Hematopoietic multipotent progenitor cell treated with erythropoietin and hydrocortisone succinate and interleukin-3 and kit ligand, for 8 days (in vitro differentiated cells): ENCODE results near the gene EYS.

Experiments used
- DNase-seq: peaks from one replicate; pipeline ENCODE4 v3.0.0-alpha.2; 2015

The EYS gene

DNA sequence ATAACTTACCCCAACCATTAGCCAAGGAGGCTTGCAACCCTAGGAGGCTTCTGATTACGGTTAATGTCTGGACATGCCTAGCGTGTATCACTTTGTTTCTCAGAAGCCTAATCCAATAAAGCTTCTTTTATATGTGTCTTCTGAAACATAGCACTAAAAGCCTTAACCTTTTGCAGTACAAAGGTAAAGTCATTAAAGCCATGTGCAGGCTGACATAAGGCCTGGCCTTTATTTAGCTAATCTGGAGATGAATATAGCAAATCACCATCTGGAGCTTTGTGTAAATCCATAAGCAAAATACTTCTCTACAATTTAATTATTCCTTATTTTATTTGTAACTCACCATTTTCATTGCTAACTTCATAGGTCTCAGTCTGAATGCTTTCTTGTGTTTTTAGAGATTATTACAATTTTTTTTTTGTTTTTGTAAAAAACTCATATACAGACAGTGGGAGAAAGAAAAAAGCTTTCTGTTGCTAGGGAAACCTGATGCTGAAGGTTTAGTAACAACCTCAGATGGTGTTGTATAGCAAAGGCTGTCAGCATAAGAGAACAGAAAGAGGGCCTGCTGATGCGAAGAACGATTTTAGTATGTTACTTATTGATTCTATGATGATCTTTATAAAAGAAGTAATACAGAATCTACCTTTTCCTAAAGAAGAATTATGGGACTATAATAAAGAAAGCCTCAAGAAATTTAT is at the start of gene EYS:
TSS of gene EYS (minus strand) at position 101 of the 701 bp plus-strand sequence. CDS start 211,816 bp downstream, outside the sequence.
- DNase-seq: no peak

DNA sequence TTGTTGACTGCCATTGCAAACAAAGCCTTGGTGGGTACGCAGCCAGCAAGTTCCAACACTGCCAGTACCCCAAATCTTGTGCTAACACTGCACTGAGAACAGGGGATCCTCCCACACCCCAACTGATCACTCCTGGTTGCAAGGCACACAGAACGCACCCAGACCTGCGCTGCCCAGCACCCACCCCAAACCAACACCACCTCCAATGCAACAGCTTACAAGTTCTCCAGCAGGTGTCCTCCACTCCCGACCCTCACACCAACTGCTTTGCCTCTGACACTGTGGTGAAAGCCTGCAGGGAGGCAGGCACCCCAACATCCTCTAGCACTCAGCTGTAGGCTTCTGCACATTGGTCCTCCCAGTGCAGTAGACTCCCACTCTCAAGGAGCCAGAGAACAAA is 39.3 kb upstream of the EYS start:
- DNase-seq: no peak

DNA sequence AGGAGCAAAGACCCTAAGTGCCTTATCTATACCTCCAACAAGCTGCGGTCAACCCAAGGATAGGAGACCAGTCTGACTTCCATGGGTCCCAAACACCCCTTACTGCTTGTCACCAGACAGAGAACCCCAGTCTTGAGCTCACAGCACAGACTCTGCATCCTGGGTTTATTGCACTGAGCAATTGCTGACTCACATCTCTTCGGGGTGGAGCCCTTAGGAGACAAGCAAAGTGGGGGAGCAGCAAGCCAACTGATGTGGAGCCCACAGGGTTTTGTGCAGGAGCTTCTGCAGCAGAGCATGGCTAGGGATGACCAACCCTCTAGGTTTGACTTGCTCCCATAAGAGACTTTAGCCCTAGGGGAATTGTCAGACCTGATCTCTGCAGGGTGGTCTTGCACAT is 38.6 kb upstream of the EYS start:
- DNase-seq: no peak

DNA sequence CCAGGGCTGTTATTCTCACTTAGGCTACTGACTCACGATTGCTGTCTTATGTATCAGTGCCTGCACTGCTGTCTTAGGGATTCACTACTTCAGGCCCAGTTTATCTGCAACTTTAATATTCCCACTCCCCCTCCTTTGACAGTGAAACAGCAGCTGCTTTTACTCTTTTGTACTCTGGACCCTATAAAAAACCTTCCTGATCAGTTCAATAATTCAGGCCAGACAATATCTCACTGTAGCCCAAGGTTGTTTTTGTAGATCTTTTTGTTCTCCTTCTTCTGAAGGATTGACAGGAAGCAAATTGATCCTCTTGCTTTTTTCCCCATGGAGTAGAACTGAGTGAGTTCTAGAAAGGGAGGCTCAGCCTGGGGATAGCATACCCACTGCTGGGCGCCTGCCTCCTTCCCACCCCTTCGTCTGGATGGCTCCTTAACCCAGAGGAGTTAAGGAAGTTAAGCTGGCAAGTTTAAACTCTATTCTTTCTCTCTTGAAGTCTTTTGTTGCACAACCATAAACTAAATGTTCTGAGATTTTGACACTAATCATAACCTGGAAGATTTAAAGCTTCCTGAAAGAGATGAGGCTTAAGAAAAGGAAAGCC is 22.0 kb upstream of the EYS start:
- no peak for DNase-seq

DNA sequence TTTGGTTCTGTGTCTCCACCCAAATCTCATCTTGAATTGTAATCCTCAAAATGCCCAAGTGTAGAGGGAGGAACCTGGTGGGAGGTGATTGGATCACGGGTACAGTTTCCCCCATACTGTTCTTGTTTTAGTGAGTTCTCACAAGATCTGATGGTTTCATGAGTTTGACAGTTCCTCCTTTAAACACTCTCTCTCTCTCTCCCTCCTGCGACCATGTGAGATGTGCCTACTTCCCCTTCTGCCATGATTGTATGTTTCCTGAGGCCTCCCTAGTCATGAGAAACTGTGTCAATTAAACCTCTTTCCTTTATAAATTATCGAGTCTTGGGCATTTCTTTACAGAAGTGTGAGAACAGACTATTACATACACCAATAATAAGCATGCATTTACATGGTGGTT is 12.1 kb upstream of the EYS start:
- DNase-seq: no peak

DNA sequence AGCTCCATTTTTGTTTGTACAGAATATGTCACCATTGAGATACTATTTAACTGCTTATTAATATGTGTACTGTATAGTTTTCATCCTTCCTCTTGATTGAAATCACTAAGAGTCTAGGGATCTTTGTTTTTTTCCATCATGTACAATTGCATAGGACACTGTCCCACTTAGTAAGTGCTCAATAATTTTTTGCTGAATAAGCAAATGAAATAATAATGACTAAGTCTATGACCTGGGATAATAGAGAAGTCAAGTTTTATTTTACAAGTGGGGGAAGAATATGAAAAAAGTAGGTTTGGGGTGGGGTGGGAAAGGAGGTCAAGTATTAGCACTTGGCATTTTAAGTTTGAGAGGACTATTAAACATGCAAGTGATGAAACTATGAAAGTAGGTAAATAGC is 4.5 kb upstream of the EYS start:
- no peak for DNase-seq

DNA sequence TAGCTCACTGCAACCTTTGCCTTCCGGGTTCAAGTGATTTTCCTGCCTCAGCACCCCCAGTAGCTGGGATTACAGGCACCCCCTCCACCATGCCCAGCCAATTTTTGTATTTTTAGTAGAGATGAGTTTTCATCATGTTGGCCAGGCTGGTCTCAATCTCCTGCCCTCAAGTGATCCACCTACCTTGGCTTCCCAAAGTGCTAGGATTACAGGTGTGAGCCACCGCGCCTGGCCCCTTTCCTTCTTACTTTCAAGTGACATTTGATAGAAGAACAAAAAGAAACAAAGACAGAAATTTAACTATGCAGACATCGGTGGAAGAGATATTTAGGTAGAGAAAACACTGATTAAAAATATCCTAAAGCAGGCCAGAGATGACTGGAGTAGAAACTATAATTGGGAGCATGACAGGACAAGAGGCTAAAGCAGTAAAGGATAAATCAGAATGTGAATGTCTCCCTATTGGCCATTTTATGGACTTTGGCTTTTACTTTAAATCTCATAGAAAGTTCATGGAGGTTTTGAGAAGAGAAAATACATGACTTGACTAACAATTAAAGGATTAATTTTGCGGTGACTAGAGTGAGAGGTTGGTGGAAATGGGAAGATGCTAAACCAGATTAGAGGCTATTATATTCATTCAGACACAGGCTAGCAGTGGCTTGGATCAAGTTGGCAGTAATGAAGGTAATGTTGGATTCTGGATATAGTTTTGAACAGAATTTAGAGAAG is 2.2 kb upstream of the EYS start:
- DNase-seq: no peak

DNA sequence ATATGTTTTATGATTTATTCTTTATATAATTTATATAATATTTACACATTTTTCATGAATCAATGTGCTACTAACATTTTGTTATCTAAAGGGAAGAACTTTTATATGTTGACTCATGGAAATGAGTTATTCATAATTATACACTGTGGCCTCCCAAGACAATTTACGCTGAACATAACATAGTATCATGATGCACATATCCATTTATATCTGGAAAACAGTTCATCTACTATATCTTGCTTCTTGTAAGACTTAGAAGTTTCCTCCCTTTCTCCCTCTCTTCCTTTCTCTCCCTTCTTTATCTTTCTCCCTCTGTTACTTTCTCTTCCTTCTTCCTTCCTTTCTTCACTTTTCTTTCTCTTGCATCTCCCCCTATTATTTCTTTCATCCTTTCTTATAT is 1.1 kb upstream of the EYS start:
- no peak for DNase-seq

DNA sequence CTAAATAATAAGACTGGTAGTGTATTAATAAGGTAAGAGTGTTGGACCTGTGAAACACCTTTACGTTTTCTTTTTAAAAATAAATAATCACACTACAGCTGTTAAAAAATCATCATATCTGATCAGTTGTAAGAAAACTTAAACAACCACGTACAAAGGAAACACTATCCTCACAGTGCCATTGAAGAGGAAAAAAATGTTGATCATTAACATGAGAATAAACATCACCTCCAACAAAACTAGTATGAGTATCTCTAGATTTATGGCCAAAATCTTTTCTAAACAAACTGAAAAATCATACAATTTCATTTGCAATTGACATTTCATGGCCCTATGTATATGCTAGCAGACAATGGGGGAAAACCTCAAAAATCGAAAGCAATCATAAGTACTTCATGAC is 590 bp downstream of the EYS start:
- DNase-seq: no peak

DNA sequence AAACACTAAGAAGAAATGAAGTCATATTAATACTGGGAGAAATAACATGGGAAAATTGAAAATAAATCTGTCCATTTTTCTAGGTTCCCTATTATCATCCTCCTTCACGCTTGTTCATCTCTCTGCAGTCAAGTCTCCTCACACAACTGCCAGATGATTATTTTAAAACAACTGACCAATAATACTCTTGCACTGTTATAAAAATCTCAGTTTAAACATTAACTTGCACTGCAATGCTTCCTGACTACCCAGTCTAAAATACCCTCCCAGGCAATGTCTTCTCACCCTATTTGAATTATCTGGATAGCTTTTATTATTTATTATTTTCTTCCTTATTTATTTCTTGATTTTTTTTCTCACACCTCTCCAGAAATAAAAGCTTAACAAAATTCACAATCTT is 5.7 kb downstream of the EYS start:
- no peak for DNase-seq

DNA sequence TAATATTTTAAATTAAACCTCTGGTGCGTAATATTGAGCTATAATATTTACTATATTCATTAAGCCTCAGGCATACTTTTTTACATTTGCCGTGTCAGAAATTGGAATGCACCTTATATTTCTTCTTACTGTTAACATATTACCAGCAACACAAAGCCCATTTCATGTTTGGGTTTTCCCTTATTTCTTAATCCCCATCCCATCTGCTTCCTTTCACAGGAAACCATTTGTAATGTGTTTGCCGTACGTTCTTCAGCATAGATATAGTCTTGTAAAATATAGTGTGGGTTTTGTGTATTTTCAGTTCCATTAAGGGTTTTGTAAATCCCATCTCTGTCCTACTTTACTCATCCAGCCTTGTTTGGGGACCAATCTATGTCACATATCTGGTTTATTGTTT is 6.5 kb downstream of the EYS start:
- no peak for DNase-seq

DNA sequence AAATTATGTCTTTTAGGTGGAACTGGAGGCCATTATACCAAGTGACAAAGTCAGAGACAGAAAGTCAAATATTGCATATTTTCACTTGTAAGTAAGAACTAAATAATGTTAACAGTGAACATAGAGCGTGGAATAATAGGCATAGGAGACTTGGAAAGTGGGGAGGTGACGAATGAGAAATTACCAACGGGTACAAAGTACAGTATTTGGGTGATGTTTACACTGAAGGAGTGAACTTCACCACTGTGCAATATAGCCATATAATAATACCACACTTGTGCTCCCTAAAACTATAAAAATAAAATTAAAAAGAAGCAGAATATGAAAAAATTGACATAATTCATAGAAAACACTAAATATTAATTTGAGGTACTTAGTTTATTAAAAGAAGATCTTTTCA is 14.9 kb downstream of the EYS start:
- DNase-seq: no peak

DNA sequence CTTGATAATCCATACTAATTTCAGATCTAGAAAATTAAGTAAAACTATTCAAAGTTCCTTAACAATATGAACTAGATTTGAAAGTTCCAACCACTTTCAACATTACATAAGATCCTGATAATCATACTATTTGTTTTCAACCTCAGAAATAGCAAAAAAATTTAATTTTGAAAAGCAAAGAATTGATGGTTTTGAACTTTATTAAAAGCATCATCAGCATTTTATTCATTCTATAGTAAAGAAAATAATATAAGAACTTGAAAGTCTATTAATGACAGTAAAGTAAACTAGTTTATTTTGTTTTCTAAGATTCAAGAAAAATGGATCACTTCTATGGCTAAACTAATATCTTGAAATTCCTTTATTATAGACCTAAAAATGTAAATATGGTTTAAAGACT is 26.8 kb downstream of the EYS start:
- DNase-seq: no peak

DNA sequence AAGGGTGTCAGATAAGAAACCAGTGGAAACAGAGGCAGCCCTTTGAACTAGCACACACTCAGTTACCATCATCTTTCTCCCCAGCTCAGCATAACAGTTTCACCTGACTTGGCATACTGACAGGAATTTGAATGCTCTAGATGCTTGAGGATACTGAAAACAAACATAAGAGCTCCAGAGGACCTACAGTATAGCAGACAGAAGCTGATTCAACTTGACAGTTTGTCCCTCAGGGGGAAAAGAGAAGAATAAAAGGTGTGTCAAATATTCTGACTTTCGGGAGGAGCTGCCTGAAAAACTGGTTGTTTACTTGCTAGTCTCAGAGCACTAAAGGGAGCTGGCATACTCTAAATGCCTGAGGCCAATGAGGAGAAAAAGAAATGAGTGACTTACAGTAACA is 35.1 kb downstream of the EYS start:
- DNase-seq: no peak

DNA sequence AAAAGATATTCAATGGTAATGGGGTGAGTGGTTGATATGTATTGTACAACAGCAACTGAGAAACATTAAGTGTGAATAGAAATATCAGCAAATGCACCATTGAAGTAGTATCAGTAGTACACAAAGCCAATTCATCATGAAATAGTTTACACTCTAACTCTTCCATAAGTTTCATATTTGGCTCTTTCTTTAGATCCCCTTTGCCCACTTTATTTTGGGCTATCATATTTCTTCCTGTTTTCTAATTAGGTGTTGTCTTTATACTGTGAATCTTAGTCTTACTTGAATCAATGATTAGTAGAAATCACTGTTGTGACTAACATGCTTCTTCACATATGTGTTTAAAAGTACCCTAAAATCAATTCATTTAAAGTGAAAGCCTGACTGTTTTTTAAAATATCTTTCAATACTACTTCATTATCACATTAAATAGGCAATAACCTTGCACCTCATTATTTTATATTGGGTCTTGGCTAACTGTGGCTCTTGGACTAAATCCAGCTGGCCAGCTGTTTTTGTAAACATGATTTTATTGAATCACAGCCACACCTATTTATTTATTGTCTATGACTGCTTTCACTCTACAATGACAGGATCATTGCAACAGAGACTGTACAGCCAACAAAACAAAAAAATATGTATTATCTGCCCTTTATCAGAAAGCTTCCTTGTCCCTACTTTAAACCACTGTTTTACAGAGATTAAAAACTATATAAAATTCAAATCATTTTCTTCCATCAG is 38.9 kb downstream of the EYS start:
- DNase-seq: no peak

DNA sequence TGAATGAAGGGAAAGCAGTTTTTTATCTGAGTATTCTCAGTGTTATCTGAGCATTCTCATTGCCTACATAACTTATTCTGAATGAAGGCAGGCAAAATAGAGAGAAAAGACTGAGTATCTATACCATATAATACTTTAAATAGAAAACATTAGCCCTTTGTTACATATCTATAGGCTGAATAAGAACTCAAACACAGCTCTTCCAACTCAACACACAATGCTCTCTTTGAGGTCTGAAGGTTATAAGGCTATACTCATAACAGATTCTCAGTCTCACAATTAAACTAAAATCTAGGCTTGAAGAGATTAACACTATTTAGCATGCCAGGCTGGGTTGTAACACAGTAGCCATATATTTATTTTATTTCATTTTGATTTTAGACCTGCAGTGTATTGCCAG is 56.9 kb downstream of the EYS start:
- DNase-seq: no peak

DNA sequence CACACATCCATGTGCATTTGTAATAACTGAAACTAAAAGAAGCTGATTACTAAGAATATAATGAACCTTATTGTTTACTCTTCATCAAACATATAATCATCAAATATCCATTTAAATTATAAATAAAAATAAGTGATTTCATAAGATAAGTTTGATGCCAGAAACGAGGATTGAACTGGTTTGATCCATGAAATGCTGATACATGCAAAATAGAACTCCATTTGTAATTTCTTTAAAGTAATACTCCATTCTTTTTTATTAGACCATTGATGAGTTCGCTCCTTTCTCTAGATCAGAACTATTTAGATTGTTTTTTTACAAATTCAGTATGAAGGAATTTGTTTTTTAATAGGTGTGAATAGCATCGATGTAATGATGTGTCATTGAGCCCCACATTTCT is 57.6 kb downstream of the EYS start:
- no peak for DNase-seq

DNA sequence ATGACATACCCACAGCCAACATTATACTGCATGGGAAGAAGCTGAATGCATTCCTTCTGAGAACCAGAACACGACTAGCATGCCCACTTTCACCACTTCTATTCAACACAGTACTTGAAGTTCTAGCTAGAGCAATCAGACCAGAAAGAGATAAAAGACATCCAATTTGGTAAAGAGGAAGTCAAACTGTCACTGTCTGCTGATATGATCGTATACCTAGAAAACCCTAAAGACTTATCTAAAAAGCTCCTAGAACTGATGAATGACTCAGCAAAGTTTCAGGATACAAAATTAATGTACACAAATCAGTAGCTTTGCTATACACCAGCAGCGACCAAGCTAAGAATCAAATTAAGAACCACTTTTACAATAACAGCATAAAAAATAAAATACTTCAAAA is 60.5 kb downstream of the EYS start:
- peak; percentile 16 for DNase-seq

DNA sequence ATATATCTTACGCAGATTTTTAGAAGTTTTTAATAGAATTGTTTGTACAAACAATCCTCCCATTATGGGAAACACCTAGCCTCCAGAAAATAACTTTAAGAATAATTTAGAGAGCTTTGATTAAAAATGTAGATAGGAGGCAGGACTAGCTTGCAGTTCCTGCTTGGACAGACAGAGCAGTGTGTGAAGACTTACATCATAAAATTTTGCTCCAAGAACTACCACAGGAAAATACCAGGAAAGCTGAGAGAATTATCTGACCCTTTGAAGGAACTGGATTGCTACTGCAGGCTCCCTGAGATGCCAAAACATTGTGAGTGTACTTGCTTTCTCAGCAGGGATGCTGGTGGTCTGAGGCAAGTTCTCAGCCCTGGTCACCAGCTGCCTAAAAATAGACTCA is 64.2 kb downstream of the EYS start:
- no peak for DNase-seq

DNA sequence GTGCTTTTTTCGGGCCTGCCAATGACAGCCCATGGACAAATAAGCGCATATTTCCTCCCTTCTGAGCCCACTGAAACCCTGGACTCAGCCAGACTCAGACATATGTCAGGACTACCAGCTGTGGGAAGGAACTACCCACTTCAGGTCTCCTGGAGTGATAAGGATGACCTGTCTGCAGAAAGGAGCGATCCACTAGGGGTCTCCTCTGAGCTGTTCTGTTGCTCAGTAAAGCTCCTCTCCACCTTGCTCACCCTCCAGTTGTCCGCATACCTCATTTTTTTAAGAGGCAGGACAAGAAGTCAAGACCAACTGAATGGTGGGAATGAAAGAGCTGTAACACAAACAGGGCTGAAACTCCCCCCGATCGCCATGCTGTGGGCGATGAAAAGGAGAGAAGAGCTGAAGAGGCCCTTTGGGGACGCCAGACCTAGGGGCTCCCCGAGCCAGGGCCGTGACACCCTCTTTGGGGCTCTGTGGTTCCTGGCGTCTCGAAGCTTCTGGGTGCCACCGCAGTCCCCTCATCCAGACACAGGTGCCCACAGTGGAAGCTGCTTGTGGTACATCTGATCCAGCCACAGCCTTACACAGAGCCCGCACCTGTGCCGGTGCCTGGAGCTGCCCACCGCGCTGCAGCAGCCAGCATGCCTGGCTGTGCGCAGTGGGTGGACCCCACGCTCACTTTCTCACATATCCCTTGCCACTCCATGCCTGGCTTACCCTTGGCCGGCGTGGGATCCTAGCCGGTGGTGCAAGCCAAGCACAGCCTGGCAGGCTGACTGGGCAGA is 68.8 kb downstream of the EYS start:
- DNase-seq: no peak

DNA sequence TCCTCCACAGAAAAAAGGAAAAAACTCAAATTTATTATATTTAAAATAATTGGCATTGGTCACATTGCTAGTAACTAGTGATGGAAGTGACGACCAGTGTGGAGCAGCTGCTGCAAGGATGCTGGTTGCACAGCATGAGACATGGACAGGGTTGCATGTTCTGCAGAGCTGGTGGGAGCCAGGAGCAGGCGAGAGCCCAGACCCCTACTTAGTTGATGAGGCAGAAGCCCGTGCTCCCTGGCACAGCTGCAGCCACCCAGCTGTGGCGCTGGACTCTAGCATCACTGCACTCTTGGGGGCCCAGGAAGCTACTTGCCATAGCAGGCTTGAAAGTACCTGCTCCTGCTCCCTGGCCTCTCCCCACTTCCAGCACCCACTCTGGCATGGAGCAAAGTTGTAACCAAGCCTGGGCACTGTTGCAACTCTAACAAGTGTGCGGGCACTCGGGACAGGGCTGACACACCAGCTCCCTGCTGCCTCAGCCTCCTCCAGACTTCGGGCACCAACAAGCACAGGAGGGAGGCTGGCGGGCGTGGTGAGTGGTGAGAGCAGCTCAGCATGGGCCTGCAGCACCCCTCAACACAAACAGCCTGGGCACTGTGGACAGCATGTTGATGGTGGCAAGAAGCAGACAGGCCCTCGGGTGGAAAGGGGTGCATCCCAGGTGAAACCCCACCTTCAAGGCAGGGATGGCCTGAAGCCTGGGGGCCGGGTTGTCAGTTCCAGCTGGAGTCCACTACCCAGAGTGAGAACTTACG is 69.6 kb downstream of the EYS start:
- DNase-seq: no peak

DNA sequence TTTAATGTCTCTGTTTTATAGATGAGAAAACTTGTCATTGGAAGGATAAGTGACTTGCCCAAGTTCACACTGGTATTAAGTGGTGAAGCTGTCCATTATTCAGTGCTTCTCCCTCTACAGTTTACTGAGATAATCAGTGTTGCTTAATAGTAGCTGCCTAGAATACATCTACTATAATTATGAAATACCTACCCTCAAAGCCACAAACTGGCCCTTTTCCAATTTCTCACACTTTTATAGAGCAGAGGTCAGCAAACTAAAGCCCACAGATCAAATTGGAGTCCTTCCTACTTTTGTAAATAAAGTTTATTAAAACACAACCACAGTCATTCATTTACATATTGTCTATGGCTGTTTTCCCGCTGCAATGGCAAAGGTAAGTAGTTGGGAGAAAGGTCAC is 73.5 kb downstream of the EYS start:
- no peak for DNase-seq
